Measurements from ENCODE around the gene KXD1.

DNA sequence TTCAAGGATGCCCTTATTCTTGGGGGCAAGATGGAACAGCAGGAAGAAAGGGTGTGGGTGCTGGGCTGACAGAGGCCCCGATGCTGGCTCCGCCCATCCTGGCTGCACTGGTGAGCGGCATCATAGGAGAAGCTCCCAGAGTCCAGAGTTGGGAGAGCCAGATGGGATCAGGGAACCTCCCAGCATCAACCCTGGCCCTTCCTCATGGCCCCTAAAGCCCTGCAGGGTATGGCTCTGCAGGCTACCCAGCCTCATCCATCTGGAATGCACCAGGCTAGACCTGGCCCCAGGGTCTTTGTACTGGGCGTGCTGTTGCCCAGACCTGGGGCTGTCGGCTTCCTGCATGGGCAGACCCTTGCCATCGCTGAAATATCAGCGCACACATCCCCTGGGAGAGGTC lies 27.9 kb upstream of the KXD1 start:
- TF ChIP-seq, protein P1, sequence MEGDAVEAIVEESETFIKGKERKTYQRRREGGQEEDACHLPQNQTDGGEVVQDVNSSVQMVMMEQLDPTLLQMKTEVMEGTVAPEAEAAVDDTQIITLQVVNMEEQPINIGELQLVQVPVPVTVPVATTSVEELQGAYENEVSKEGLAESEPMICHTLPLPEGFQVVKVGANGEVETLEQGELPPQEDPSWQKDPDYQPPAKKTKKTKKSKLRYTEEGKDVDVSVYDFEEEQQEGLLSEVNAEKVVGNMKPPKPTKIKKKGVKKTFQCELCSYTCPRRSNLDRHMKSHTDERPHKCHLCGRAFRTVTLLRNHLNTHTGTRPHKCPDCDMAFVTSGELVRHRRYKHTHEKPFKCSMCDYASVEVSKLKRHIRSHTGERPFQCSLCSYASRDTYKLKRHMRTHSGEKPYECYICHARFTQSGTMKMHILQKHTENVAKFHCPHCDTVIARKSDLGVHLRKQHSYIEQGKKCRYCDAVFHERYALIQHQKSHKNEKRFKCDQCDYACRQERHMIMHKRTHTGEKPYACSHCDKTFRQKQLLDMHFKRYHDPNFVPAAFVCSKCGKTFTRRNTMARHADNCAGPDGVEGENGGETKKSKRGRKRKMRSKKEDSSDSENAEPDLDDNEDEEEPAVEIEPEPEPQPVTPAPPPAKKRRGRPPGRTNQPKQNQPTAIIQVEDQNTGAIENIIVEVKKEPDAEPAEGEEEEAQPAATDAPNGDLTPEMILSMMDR (IDR thresholded peaks at IDR 0.05), result no peak
- TF ChIP-seq EZH2 (IDR thresholded peaks at IDR 0.05; ENCODE audit: borderline replicate concordance, insufficient read depth, low read depth, low read length, poor library complexity, severe bottlenecking), result no peak

Data from B cell (primary cell).